Endodermal cell (in vitro differentiated cells): ENCODE data around the gene NEO1. TPM values are rescaled to one million over a fixed set of nuclear protein-coding genes. Genes with fewer than 3 reads are reported as not detected.

Experiments used
- DNase-seq: peaks from one replicate; pipeline ENCODE4 v3.0.0-alpha.2; 2017
- H3K27ac ChIP-seq: 2 replicates; pipeline ENCODE4 v1.5.1; 2013; ENCODE audit warnings: mild to moderate bottlenecking, low read depth, low read length, moderate library complexity
- H3K27me3 ChIP-seq: 2 replicates; pipeline ENCODE4 v1.6.1; 2013; ENCODE audit warnings: mild to moderate bottlenecking, low read length, moderate library complexity; ENCODE audit not compliant: insufficient read depth, control insufficient read depth, poor library complexity, severe bottlenecking
- H3K36me3 ChIP-seq: 2 replicates; pipeline ENCODE4 v1.7.0; 2013; ENCODE audit warnings: mild to moderate bottlenecking, low read length, moderate library complexity; ENCODE audit not compliant: control insufficient read depth, insufficient read depth
- H3K4me1 ChIP-seq: one replicate; pipeline ENCODE4 v1.7.0; 2013; ENCODE audit warnings: low read length; ENCODE audit not compliant: control insufficient read depth, insufficient read depth
- H3K4me3 ChIP-seq: 2 replicates; pipeline ENCODE4 v1.5.1; 2013; ENCODE audit warnings: mild to moderate bottlenecking, low read length, moderate library complexity
- H3K9ac ChIP-seq: 2 replicates; pipeline ENCODE4 v1.6.1; 2013; ENCODE audit warnings: mild to moderate bottlenecking, low read length, moderate library complexity; ENCODE audit not compliant: poor library complexity, severe bottlenecking; ENCODE audit errors: extremely low read depth
- H3K9me3 ChIP-seq: 2 replicates; pipeline ENCODE4 v1.6.1; 2013; ENCODE audit warnings: mild to moderate bottlenecking, low read length, moderate library complexity; ENCODE audit not compliant: control insufficient read depth
- H3K27ac Mint-ChIP-seq: 2 replicates; pipeline ENCODE4 v1.8.0; 2020; ENCODE audit warnings: mixed read lengths
- H3K27me3 Mint-ChIP-seq: 2 replicates; pipeline ENCODE4 v1.8.0; 2021; ENCODE audit warnings: mild to moderate bottlenecking, mixed read lengths; ENCODE audit not compliant: insufficient read depth
- H3K36me3 Mint-ChIP-seq: 2 replicates; pipeline ENCODE4 v1.8.0; 2020; ENCODE audit warnings: low read depth, mixed read lengths
- H3K4me1 Mint-ChIP-seq: 2 replicates; pipeline ENCODE4 v1.8.0; 2020; ENCODE audit warnings: mixed read lengths
- H3K4me3 Mint-ChIP-seq: 2 replicates; pipeline ENCODE4 v1.8.0; 2020; ENCODE audit warnings: mild to moderate bottlenecking, moderate library complexity, mixed read lengths
- H3K9me3 Mint-ChIP-seq: 2 replicates; pipeline ENCODE4 v1.8.0; 2020; ENCODE audit warnings: mild to moderate bottlenecking, mixed read lengths
- CTCF ChIP-seq: fragments of 200-600 bp; sonication (generic); conservative IDR thresholded peaks from 2 replicates; pipeline ENCODE4 v1.5.0; 2021; ENCODE audit warnings: antibody characterized with exemption, mild to moderate bottlenecking
- WGBS, 2 experiments: methylation state at CpG; one replicate each; pipeline versions ENCODE4 v1.1.5 to v1.1.7; 2013; ENCODE audit warnings: missing lambda C conversion rate in 2 of 2, mixed read lengths in 1 of 2; ENCODE audit not compliant: insufficient coverage in 1 of 2, insufficient read length in 1 of 2; 5-methylcytosine and 5-hydroxymethylcytosine counted together
- total RNA-seq, 2 donors: library from RNA; stranded (reverse); fragmentation: NEBNext Ultra II Directional in 1 of 2; extraction: Animal tissue kit (Norgen Biotek cat#: 25700) in 1 of 2; gene quantifications; 2 replicates in 1 of 2; 3 replicates in 1 of 2; pipeline ENCODE4 v1.2.1, GENCODE V29; 2021

The NEO1 gene
- total RNA-seq, 2 donors from 2014 or later, result 132 TPM

- Mint-ChIP-seq H3K36me3 (peaks cover 35% of the 10 kb centered on the region), H3K4me1 (peaks cover 15% of the 10 kb centered on the region), H3K27me3 (no peaks in the 10 kb centered on the region), H3K27ac (no peak overlapping the region), H3K4me3 (no peak overlapping the region), H3K9me3 (no peaks in the 10 kb centered on the region)
- Histone ChIP-seq H3K27me3 (no peaks in the 10 kb centered on the region), H3K27ac (no peak overlapping the region), H3K9me3 (no peaks in the 10 kb centered on the region), H3K36me3 (peaks cover 21% of the 10 kb centered on the region), H3K9ac (no peak overlapping the region), H3K4me3 (no peak overlapping the region), H3K4me1 (peaks cover 5% of the 10 kb centered on the region)
- no peak for TF ChIP-seq CTCF
- no peak for DNase-seq
- 92 to 94% methylated on average over 6 of the region's 6 CpGs for WGBS, 2 experiments
These were observed 67.2 kb downstream of the NEO1 start for GRCh38 chr15:73119478-73119877.

- no peak for DNase-seq
- no peak overlapping the region for H3K27ac Mint-ChIP-seq
- no peaks in the 10 kb centered on the region for H3K27me3 Mint-ChIP-seq
- H3K9me3 Mint-ChIP-seq, result no peaks in the 10 kb centered on the region
- TF ChIP-seq CTCF, result no peak
- H3K4me1 ChIP-seq, result peaks cover 5% of the 10 kb centered on the region
- peaks cover 19% of the 10 kb centered on the region for H3K4me1 Mint-ChIP-seq
- H3K27ac ChIP-seq, result no peak overlapping the region
- H3K9ac ChIP-seq, result no peak overlapping the region
- H3K36me3 Mint-ChIP-seq, result peaks cover 39% of the 10 kb centered on the region
- H3K36me3 ChIP-seq, result peaks cover 21% of the 10 kb centered on the region
- H3K4me3 ChIP-seq, result no peak overlapping the region
- H3K9me3 ChIP-seq, result no peaks in the 10 kb centered on the region
- no peak overlapping the region for H3K4me3 Mint-ChIP-seq
- H3K27me3 ChIP-seq, result no peaks in the 10 kb centered on the region
These were observed 68.0 kb downstream of the NEO1 start for GRCh38 chr15:73120269-73120668.

- Mint-ChIP-seq H3K27me3 (no peaks in the 10 kb centered on the region), H3K27ac (no peak overlapping the region), H3K4me1 (peaks cover 4% of the 10 kb centered on the region), H3K4me3 (no peak overlapping the region), H3K9me3 (no peaks in the 10 kb centered on the region), H3K36me3 (peaks cover 46% of the 10 kb centered on the region)
- Histone ChIP-seq H3K4me1 (no peaks in the 10 kb centered on the region), H3K27ac (no peak overlapping the region), H3K9me3 (no peaks in the 10 kb centered on the region), H3K9ac (no peak overlapping the region), H3K36me3 (peaks cover 29% of the 10 kb centered on the region), H3K27me3 (no peaks in the 10 kb centered on the region), H3K4me3 (no peak overlapping the region)
- WGBS, 2 experiments, result 90 to 92% methylated on average over 2 of the region's 2 CpGs
- no peak for TF ChIP-seq CTCF
- DNase-seq, result no peak
These were observed 73.0 kb downstream of the NEO1 start for GRCh38 chr15:73125219-73125618.
